Measurements from ENCODE around the gene FAF2.

Gene FAF2

DNA sequence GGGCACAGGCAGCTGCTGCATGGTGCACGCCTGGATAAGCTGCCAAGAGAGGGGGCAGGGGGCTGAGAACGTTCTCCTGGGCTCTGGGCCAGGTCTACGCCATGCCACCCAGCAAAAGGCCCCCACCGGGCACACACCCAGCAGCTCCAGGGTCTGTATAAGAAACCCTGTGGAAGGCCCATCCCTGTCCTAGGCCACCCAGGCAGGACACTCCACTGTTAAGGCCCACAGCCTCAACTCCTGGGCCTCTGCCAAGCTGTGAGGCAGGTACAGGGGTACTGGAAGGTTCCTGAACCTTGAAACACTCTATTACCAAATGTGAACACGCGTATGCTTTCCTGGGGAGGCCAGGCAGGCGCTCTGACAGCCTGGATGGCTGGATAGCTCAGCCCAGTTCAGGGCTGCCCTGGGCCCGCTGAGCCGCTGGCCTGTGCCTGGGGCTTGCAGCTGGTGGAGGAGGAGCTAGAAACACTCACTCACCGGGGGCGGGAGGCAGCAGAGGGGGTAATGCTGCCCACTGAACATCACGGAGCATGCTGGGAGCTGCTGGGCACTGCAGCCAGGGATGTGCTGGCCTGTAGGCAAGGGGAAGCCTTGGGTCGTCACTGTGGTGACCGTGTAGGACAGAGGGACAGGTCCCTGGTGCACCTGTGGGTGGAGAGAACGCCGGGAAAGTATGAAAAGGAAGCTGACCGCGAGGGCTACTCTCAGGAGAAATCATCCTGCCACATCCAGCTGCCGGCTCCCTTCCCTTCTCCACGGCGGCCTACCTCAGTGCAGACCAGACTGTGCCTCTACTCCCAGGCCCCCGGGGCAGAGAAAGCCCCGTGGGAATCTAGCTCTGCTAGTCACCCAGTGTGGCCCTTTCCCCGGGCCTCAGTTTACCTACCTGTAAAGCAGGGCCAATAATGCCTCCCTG, 83.1 kb downstream of the FAF2 start:
- DNase-seq (ENCODE audit: low spot score) = no peak

GRCh38 chr5:176531902-176532493, 83.8 kb downstream of the FAF2 start:
- DNase-seq (ENCODE audit: low spot score) = no peak

GRCh38 chr5:176532795-176533194, 84.6 kb downstream of the FAF2 start:
- DNase-seq (ENCODE audit: low spot score) = no peak

GRCh38 chr5:176533390-176533789, 85.2 kb downstream of the FAF2 start:
- no peak for DNase-seq (ENCODE audit: low spot score)

DNA sequence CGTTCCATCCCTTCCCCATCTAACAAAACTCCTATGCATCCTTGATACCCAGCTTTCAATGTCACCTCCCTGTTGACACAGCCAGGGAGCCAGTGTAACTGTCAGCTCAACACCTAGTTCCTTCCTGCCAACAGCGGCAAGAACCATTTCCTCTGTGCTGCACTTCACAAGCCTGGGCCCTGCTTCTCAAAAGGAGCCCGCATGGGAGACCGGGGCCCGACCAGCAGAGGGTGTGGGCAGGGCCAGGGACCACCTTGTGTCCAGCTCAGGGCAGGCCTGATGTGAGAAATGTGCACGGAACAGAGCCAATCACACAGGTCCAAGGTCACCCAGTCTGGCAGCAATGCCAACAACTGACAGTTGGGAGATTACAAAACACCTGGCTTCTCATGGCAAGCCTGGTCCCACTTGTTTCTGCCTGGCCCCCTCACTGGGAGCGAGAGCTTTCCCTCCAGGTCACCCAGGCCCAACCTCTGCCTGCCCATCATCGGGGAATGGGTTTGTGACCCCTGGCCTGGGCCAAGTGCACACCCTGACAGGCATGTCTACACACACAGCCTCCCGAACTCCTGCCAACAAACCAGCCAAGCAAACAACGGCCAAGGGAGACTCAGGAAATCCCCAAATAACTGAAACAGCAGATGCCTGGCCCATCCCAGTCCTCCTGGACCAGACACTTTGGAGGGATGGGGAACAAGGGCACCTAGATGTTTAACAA, 85.9 kb downstream of the FAF2 start:
- DNase-seq (ENCODE audit: low spot score) = peak; percentile 75

GRCh38 chr5:176534640-176535039, 86.5 kb downstream of the FAF2 start:
- no peak for DNase-seq (ENCODE audit: low spot score)

DNA sequence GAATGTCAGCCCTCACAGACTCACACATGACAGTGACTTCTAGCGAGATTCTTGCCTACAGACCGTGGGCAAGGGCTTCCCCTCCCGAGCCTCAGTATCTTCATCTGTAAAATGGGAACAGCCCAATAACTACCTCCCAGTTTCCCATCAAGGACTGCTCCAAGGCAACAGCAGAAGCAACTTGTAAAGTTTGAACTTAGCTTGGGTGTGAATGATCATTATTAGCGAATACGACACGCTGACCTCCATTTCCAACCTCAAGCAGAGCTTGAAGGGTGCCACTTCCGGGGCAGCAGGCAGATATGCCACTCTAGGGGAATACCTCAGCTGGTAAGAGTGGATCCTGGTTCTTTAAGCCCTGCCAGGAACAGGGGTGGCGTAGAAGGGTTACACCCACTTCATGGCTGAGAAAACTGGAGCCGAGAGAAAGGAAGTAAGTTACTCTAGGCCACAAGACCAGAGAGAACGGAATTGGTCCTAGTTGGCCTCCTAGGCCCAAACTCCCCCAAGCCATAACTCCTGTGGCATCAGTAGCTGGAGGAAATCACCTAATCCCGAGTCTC, 87.0 kb downstream of the FAF2 start:
- peak; percentile 77 for DNase-seq (ENCODE audit: low spot score)

DNA sequence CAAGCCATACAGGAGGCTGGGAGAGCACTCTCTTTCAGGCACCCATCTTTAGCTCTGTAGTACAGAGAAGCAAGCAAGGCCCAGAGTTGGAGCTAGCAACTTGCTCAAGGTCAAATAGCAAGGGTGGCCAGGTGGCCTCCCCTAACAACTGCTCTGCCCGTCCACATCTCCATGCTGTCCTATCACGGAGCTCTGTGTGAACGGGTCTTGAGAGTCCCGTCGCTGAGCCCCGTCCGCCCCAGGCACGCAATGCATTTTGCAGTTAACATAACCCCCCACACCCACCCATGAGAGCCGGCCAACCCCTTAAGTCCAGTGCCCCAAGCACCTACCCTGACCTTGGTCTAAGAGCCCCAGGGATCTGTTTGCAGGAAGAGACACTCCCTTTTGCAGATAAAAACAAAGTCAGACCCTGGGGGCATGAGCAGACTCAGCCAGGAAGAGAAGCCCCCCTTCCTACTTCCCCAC, 87.5 kb downstream of the FAF2 start:
- DNase-seq (ENCODE audit: low spot score) = no peak

- peak; percentile 81 for DNase-seq (ENCODE audit: low spot score)
Measured at GRCh38 chr5:176536132-176536901, 88.1 kb downstream of the FAF2 start.

DNA sequence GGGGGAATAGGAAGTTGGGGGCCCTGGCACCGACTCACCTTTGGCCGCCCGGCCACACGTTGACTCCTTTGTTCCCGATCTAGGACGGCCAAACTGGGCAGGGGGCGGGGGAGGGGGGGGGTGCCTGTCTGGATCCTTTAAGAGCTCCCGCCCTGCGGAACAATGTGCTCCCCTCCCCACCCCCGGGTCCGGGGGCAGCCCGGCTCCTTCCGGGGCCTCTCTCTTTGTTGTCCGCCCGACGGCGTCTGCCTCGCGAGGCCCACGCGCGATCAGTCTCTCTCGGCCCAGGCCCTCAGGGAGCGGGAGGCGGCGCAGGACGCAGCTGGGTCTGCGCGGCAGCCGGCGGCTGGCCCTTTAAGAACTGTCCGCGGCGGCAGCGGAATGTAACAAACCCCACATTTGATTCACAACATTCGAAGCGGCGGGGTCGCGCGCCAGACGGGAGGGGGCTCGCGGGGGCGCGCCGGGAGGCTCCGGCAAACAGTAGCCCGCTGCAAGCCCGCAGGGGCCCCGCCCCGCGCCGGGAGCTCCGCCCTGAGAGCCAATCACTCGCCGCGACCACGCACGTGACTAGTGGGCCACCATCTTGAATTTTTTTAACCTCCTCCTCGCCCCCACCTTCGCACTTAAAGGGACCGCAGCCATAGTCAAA, 88.8 kb downstream of the FAF2 start, which contains the start of gene RNF44:
RNF44 (minus strand) TSS at position 501 of the 652 bp plus-strand sequence. CDS start 4,930 bp downstream, outside the sequence.
- DNase-seq (ENCODE audit: low spot score) = peak; percentile 98

DNA sequence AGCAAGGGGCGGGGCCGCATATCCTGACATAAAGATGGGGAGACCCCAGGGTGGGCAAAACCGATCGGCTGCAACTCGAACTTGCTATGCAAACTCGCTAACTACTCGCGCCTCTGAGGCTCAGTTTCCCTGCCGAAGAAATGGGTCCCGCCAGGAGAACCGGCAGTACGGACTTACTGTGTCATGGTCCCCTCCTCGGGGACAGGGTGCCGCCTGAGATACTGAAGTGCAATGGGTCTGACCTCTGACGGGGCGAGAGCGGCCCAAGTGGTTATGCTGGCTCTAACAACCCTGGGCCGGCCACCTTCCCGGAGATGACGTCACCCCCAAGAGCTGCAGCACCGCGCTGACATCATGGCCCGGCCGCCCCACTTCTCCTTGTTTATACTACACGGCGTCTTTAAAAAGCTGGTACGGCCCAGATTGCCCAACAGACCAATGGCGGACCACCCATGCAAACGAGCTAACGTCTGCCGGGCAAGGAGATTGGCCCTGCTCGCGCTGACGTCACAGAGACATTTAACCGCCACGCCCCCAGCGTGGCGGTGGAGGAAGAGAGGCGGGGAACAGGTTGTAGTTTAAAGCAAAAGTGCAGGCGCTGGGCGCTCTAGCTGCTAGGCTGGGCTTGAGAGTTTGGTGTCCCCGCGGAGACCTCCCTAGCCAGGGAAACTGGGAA, 89.5 kb downstream of the FAF2 start:
- DNase-seq (ENCODE audit: low spot score) = peak; percentile 99

- no peak for DNase-seq (ENCODE audit: low spot score)
Measured at GRCh38 chr5:176538230-176538988, 90.2 kb downstream of the FAF2 start.

GRCh38 chr5:176538989-176539384, 90.8 kb downstream of the FAF2 start:
- DNase-seq (ENCODE audit: low spot score) = no peak

GRCh38 chr5:176540476-176540899, 92.3 kb downstream of the FAF2 start:
- DNase-seq (ENCODE audit: low spot score) = no peak

DNA sequence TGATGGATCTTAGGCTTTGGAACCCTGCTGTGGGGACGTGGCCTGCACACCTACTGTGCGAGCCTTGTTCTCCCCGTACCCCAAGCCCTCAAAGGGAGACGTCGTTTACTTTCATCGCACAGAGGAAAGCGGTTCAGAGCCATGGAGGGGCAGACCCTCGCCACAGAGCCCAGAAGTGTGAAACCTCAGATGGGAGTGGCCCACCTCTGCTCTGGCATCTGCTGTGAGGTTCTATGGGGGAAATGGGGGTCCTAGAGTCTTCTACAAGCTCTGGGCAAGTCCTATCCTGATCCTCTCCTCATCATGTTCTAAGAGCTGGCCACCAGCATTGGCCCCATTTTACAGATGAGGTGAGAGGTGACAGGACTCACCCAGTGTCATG, 92.8 kb downstream of the FAF2 start:
- DNase-seq (ENCODE audit: low spot score) = no peak

GRCh38 chr5:176541338-176542134, 93.4 kb downstream of the FAF2 start:
- peak; percentile 82 for DNase-seq (ENCODE audit: low spot score)

DNA sequence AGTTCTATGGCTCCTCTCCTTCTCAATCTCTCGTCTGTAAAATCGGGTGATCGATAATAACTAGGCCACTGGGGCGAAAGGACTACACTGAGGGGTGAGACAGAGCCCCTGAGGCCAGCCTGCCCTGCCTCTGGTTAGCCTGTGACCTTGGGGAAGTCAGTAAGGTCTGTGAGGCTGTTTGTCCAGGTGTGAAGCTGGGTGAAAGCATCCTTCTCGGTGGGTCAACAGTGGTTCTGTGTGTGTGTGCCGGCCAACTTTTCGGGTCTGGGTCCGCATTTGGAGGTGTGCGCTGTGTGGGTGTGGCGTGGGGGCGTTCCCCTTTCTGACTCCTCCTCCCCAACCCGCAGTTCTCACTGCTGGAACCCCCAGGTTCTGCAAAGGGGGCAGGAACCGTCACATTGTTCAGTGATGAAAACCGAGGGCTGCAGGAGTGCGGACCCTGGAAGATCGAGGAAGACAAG, 94.0 kb downstream of the FAF2 start:
- peak; percentile 77 for DNase-seq (ENCODE audit: low spot score)

DNA sequence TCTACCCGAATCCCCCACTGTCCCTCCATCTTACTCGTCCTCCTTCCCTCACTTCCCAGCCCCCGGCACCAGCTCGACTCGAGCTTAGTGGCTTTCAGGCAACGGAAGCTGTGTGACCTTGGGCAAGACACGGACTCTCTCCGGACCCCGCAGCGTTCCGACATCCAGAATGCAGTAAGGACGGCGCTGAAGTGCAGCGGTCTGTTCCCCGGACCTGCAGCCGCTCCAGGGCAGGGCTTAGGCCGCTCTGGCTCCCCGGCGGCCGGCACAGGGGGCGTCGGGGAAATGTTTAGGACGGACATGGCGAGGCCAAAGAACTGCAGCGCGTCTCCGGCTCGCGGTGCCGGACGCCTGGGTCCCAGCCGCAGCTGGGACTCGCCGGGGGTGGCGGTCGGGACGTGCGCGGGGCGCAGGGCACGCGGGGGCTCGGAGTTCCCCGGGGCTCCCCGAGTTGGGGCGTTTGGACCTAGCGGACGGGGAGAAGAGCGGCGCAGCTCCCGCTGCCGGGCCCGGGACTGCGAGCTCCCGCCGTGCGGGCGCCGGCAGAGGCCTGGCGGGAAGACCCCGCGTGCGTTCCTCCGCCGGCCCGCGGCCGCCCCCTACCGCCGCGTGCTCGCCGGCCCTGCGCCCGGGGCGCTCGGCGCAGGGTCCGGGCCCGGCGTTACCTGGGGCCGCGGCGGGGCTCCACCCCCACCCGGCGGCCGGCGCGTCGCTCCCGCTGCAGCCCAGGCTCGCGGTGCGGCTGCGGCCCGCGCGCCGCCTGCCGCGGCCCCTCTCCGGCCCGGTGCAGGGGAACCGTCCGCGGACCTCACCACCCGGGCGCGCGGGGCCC, 94.6 kb downstream of the FAF2 start:
- DNase-seq (ENCODE audit: low spot score) = no peak
